Measurements from ENCODE around the gene CCNT1. TPM values are rescaled to one million over a fixed set of nuclear protein-coding genes. Genes with fewer than 3 reads are reported as not detected.
"Not testable (repeated sequence)": the region's sequence is repeated elsewhere in the genome, so short reads cannot be mapped to it uniquely, and the experiment has no call there.

CCNT1 gene
- polyA plus RNA-seq, 1 donor from 2014 or later, result 28.2 TPM

GRCh38 chr12:48643011-48643410 lies 73.5 kb downstream of the CCNT1 start:
- TF ChIP-seq EP300 (conservative IDR thresholded peaks at IDR 0.05; ENCODE audit: poor library complexity, severe bottlenecking) (no peak), POLR2AphosphoS5 (IDR thresholded peaks at IDR 0.05) (no peak), MXI1 (conservative IDR thresholded peaks at IDR 0.05; ENCODE audit: poor library complexity, severe bottlenecking) (no peak), TAF1 (IDR thresholded peaks at IDR 0.05; ENCODE audit: low read depth) (no peak), EZH2 (IDR thresholded peaks at IDR 0.05; ENCODE audit: borderline replicate concordance, insufficient read depth, low read length, poor library complexity, severe bottlenecking) (no peak), RAD21 (conservative IDR thresholded peaks at IDR 0.05) (no peak), REST (IDR thresholded peaks at IDR 0.05; ENCODE audit: borderline replicate concordance) (no peak), SMC3 (conservative IDR thresholded peaks at IDR 0.05; ENCODE audit: poor library complexity) (no peak), CTCF (IDR thresholded peaks at IDR 0.05; ENCODE audit: poor library complexity, severe bottlenecking) (no peak)
- H3K9me3 ChIP-seq (ENCODE audit: low read length), result peaks cover 8% of the 10 kb centered on the region
- no peaks in the 10 kb centered on the region for H4K20me1 ChIP-seq (ENCODE audit: insufficient read depth)
- no peaks in the 10 kb centered on the region for H3F3A ChIP-seq (ENCODE audit: insufficient read depth, low read length, poor library complexity, severe bottlenecking)
- no peaks in the 10 kb centered on the region for H3K79me2 ChIP-seq (replicated peaks; ENCODE audit: insufficient read depth, low read length)
- H2AFZ ChIP-seq (ENCODE audit: low read depth, low read length), result no peak overlapping the region
- H3K9me2 ChIP-seq (ENCODE audit: insufficient read depth, low read length), result no peaks in the 10 kb centered on the region
- H3K27me3 ChIP-seq (ENCODE audit: insufficient read depth, low read depth, low read length), result no peaks in the 10 kb centered on the region
- no peak overlapping the region for H3K27ac ChIP-seq (ENCODE audit: low read length)
- peaks cover 4% of the 10 kb centered on the region for H3K36me3 ChIP-seq (ENCODE audit: insufficient read depth, low read length)
- H3K4me3 ChIP-seq (ENCODE audit: low read length), result no peak overlapping the region
- H3K9ac ChIP-seq (ENCODE audit: low read length), result no peak overlapping the region
- H3K4me2 ChIP-seq (ENCODE audit: low read length), result no peak overlapping the region

GRCh38 chr12:48641752-48642555 lies 74.6 kb downstream of the CCNT1 start:
- not testable (repeated sequence) for H3K4me2 ChIP-seq (ENCODE audit: low read length); H3K9me2 ChIP-seq (ENCODE audit: insufficient read depth, low read length); H3K36me3 ChIP-seq (ENCODE audit: insufficient read depth, low read length); H3K27me3 ChIP-seq (ENCODE audit: insufficient read depth, low read depth, low read length); H3K79me2 ChIP-seq (replicated peaks; ENCODE audit: insufficient read depth, low read length); H3K9ac ChIP-seq (ENCODE audit: low read length); H3K4me3 ChIP-seq (ENCODE audit: low read length); H2AFZ ChIP-seq (ENCODE audit: low read depth, low read length); H3K27ac ChIP-seq (ENCODE audit: low read length); H3K9me3 ChIP-seq (ENCODE audit: low read length); H3F3A ChIP-seq (ENCODE audit: insufficient read depth, low read length, poor library complexity, severe bottlenecking); H4K20me1 ChIP-seq (ENCODE audit: insufficient read depth)
